ENCODE data around the gene FBXO7. TPM values are rescaled to one million over a fixed set of nuclear protein-coding genes. Genes with fewer than 3 reads are reported as not detected.

Gene FBXO7
- total RNA-seq, 4 donors from 2014 or later: 86.1 to 108 (median 92.9) TPM

GRCh38 chr22:32533265-32534111 lies 58.9 kb downstream of the FBXO7 start:
- peak overlapping the region in 1 of 4 donors; percentile 34 for H3K4me3 ChIP-seq

GRCh38 chr22:32534252-32535235 lies 59.9 kb downstream of the FBXO7 start:
- Histone ChIP-seq H3K9me3 (no peaks in the 10 kb centered on the region), H3K36me3 (no peaks in the 10 kb centered on the region), H3K4me1 (peaks cover 0 to 65% (median 41%) of the 10 kb centered on the region in 4 donors), H3K27ac (peak overlapping the region; percentile 47 to 91 (median 80)), H3K27me3 (no peaks in the 10 kb centered on the region), H3K4me3 (peak overlapping the region in 1 of 4 donors; percentile 34)
- DNase-seq (ENCODE audit: low spot score in 2 of 2): no peak
- TF ChIP-seq CTCF (IDR thresholded peaks at IDR 0.05) (peak in 3 of 5 experiments; percentile 6 to 38 (median 7)), POLR2A (IDR thresholded peaks at IDR 0.05) (no peak), EP300 (IDR thresholded peaks at IDR 0.05) (peak; percentile 64 to 89)
- 48 to 50% methylated on average over 15 of the region's 15 CpGs for WGBS, 2 donors

More at GRCh38 chr22:32533265-32534111, 58.9 kb downstream of the FBXO7 start:
- no peaks in the 10 kb centered on the region for H3K27me3 ChIP-seq
- H3K27ac ChIP-seq: peak overlapping the region; percentile 47 to 91 (median 80)
- H3K4me1 ChIP-seq: peaks cover 0 to 75% (median 46%) of the 10 kb centered on the region in 4 donors
- TF ChIP-seq EP300 (IDR thresholded peaks at IDR 0.05): no peak
- TF ChIP-seq CTCF (IDR thresholded peaks at IDR 0.05): no peak
- no peak for TF ChIP-seq POLR2A (IDR thresholded peaks at IDR 0.05)
- H3K36me3 ChIP-seq: no peaks in the 10 kb centered on the region
- no peaks in the 10 kb centered on the region for H3K9me3 ChIP-seq
- DNase-seq (ENCODE audit: low spot score in 2 of 2): no peak
- WGBS, 2 donors: 45 to 49% methylated on average over 13 to 15 of the region's 15 CpGs

- Histone ChIP-seq H3K9me3 (no peaks in the 10 kb centered on the region), H3K27ac (peak overlapping the region in 2 of 4 donors; percentile 89 to 91), H3K4me1 (peaks cover 0 to 57% (median 30%) of the 10 kb centered on the region in 4 donors), H3K27me3 (no peaks in the 10 kb centered on the region), H3K4me3 (no peak overlapping the region), H3K36me3 (no peaks in the 10 kb centered on the region)
- DNase-seq (ENCODE audit: low spot score in 2 of 2): no peak
- WGBS, 2 donors: 88 to 92% methylated on average over 11 of the region's 11 CpGs
- TF ChIP-seq POLR2A (IDR thresholded peaks at IDR 0.05) (no peak), CTCF (IDR thresholded peaks at IDR 0.05) (no peak), EP300 (IDR thresholded peaks at IDR 0.05) (no peak)
Measured at GRCh38 chr22:32535531-32536190, 61.0 kb downstream of the FBXO7 start.

- Histone ChIP-seq H3K9me3 (no peaks in the 10 kb centered on the region), H3K4me3 (no peak overlapping the region), H3K36me3 (no peaks in the 10 kb centered on the region), H3K27ac (peak overlapping the region in 1 of 4 donors; percentile 91), H3K4me1 (peaks cover 0 to 50% (median 27%) of the 10 kb centered on the region in 4 donors), H3K27me3 (no peaks in the 10 kb centered on the region)
- no peak for TF ChIP-seq EP300 (IDR thresholded peaks at IDR 0.05)
- no peak for TF ChIP-seq CTCF (IDR thresholded peaks at IDR 0.05)
- no peak for TF ChIP-seq POLR2A (IDR thresholded peaks at IDR 0.05)
- no peak for DNase-seq (ENCODE audit: low spot score in 2 of 2)
- 86 to 90% methylated on average over 2 of the region's 2 CpGs for WGBS, 2 donors
Measured at GRCh38 chr22:32536352-32536751, 61.7 kb downstream of the FBXO7 start.
